Measurements from ENCODE around the gene NOX1. TPM values are rescaled to one million over a fixed set of nuclear protein-coding genes. Genes with fewer than 3 reads are reported as not detected.
"Not testable (repeated sequence)": the region's sequence is repeated elsewhere in the genome, so short reads cannot be mapped to it uniquely, and the experiment has no call there.

The NOX1 gene
- total RNA-seq, 1 donor from 2014 or later, result not detected

- Mint-ChIP-seq H3K36me3 (ENCODE audit: insufficient read depth) (peaks cover 6% of the 10 kb centered on the region), H3K27me3 (no peaks in the 10 kb centered on the region), H3K27ac (peak within 1 kb of the TSS; percentile 84), H3K9me3 (ENCODE audit: low read depth) (peaks cover 11% of the 10 kb centered on the region), H3K4me3 (ENCODE audit: low read depth) (peak within 1 kb of the TSS; percentile 88), H3K4me1 (ENCODE audit: low read depth) (no peaks in the 10 kb centered on the region)
- DNase-seq (ENCODE audit: low spot score, unreplicated experiment), result peak; percentile 57
- peak; percentile 36 for TF ChIP-seq CTCF (IDR thresholded peaks at IDR 0.05; ENCODE audit: unreplicated experiment)
Measured at GRCh38 chrX:100819837-100820666, 54.1 kb downstream of the NOX1 start, which contains the start of gene CSTF2. Gene CSTF2 (plus strand): TSS chrX:100820391. CDS start chrX:100820417, 26 bp downstream.

GRCh38 chrX:100819534-100819836 is 54.7 kb downstream of the NOX1 start:
- peak overlapping the region; percentile 88 for H3K4me3 Mint-ChIP-seq (ENCODE audit: low read depth)
- H3K9me3 Mint-ChIP-seq (ENCODE audit: low read depth), result peaks cover 14% of the 10 kb centered on the region
- DNase-seq (ENCODE audit: low spot score, unreplicated experiment), result no peak
- H3K27me3 Mint-ChIP-seq, result no peaks in the 10 kb centered on the region
- no peak for TF ChIP-seq CTCF (IDR thresholded peaks at IDR 0.05; ENCODE audit: unreplicated experiment)
- H3K4me1 Mint-ChIP-seq (ENCODE audit: low read depth), result no peaks in the 10 kb centered on the region
- H3K36me3 Mint-ChIP-seq (ENCODE audit: insufficient read depth), result peaks cover 6% of the 10 kb centered on the region
- peak overlapping the region; percentile 8 for H3K27ac Mint-ChIP-seq

- Mint-ChIP-seq H3K36me3 (ENCODE audit: insufficient read depth) (peaks cover 1% of the 10 kb centered on the region), H3K4me3 (ENCODE audit: low read depth) (no peak overlapping the region), H3K27me3 (no peaks in the 10 kb centered on the region), H3K9me3 (ENCODE audit: low read depth) (peaks cover 19% of the 10 kb centered on the region), H3K4me1 (ENCODE audit: low read depth) (peaks cover 3% of the 10 kb centered on the region), H3K27ac (no peak overlapping the region)
- TF ChIP-seq CTCF (IDR thresholded peaks at IDR 0.05; ENCODE audit: unreplicated experiment), result no peak
- DNase-seq (ENCODE audit: low spot score, unreplicated experiment), result no peak
Measured at GRCh38 chrX:100817340-100817739, 56.8 kb downstream of the NOX1 start.

- Mint-ChIP-seq H3K9me3 (ENCODE audit: low read depth) (peaks cover 48% of the 10 kb centered on the region), H3K27ac (peak overlapping the region; percentile 11), H3K4me3 (ENCODE audit: low read depth) (peak overlapping the region; percentile 22), H3K27me3 (no peaks in the 10 kb centered on the region), H3K4me1 (ENCODE audit: low read depth) (peaks cover 3% of the 10 kb centered on the region), H3K36me3 (ENCODE audit: insufficient read depth) (no peaks in the 10 kb centered on the region)
- no peak for DNase-seq (ENCODE audit: low spot score, unreplicated experiment)
- TF ChIP-seq CTCF (IDR thresholded peaks at IDR 0.05; ENCODE audit: unreplicated experiment), result no peak
Measured at GRCh38 chrX:100812216-100813158, 61.7 kb downstream of the NOX1 start.

GRCh38 chrX:100808265-100808664 is 65.9 kb downstream of the NOX1 start:
- not testable (repeated sequence) for H3K27me3 Mint-ChIP-seq; DNase-seq (ENCODE audit: low spot score, unreplicated experiment); H3K36me3 Mint-ChIP-seq (ENCODE audit: insufficient read depth); H3K4me3 Mint-ChIP-seq (ENCODE audit: low read depth); H3K27ac Mint-ChIP-seq; H3K4me1 Mint-ChIP-seq (ENCODE audit: low read depth)
- peaks cover 46% of the 10 kb centered on the region for H3K9me3 Mint-ChIP-seq (ENCODE audit: low read depth)
